Measurements from ENCODE around the gene ADAM20.
"Not testable (repeated sequence)": the region's sequence is repeated elsewhere in the genome, so short reads cannot be mapped to it uniquely, and the experiment has no call there.

Gene ADAM20

GRCh38 chr14:70515811-70516210, 19.0 kb downstream of the ADAM20 start:
- no peak for TF ChIP-seq CTCF (IDR thresholded peaks at IDR 0.05; ENCODE audit: control insufficient read depth, extremely low read depth, insufficient read depth)
- no peak overlapping the region for H3K4me3 ChIP-seq (ENCODE audit: low read depth, low read length)
- DNase-seq (ENCODE audit: low read depth): no peak

GRCh38 chr14:70514168-70515069, 20.4 kb downstream of the ADAM20 start:
- no peak for TF ChIP-seq CTCF (IDR thresholded peaks at IDR 0.05; ENCODE audit: control insufficient read depth, extremely low read depth, insufficient read depth)
- no peak overlapping the region for H3K4me3 ChIP-seq (ENCODE audit: low read depth, low read length)
- no peak for DNase-seq (ENCODE audit: low read depth)

GRCh38 chr14:70498191-70498590, 36.6 kb downstream of the ADAM20 start:
- DNase-seq (ENCODE audit: low read depth): no peak
- H3K4me3 ChIP-seq (ENCODE audit: low read depth, low read length): no peak overlapping the region
- no peak for TF ChIP-seq CTCF (IDR thresholded peaks at IDR 0.05; ENCODE audit: control insufficient read depth, extremely low read depth, insufficient read depth)

- no peak for DNase-seq (ENCODE audit: low read depth)
- TF ChIP-seq CTCF (IDR thresholded peaks at IDR 0.05; ENCODE audit: control insufficient read depth, extremely low read depth, insufficient read depth): no peak
- no peak overlapping the region for H3K4me3 ChIP-seq (ENCODE audit: low read depth, low read length)
Measured at GRCh38 chr14:70489579-70490200, 45.1 kb downstream of the ADAM20 start.

- DNase-seq (ENCODE audit: low read depth); H3K4me3 ChIP-seq (ENCODE audit: low read depth, low read length): not testable (repeated sequence)
Measured at GRCh38 chr14:70477356-70478105, 57.3 kb downstream of the ADAM20 start.

- not testable (repeated sequence) for DNase-seq (ENCODE audit: low read depth); H3K4me3 ChIP-seq (ENCODE audit: low read depth, low read length)
Measured at GRCh38 chr14:70475459-70475858, 59.3 kb downstream of the ADAM20 start.

- no peak for TF ChIP-seq CTCF (IDR thresholded peaks at IDR 0.05; ENCODE audit: control insufficient read depth, extremely low read depth, insufficient read depth)
Measured at GRCh38 chr14:70473825-70474224, 61.0 kb downstream of the ADAM20 start.

More at GRCh38 chr14:70473825-70474224, 61.0 kb downstream of the ADAM20 start:
- H3K4me3 ChIP-seq (ENCODE audit: low read depth, low read length): no peak overlapping the region
- DNase-seq (ENCODE audit: low read depth): no peak

Data from LNCaP clone FGC (cell line).